Peyer's patch (tissue), 4 donors: ENCODE data around the gene ADARB1.

Source experiments
- POLR2A ChIP-seq, 2 donors: fragments of 450-650 bp; IDR thresholded peaks; one replicate each; pipeline ENCODE4 v1.5.1; 2017; ENCODE audit warnings: antibody characterized with exemption in 2 of 2, mild to moderate bottlenecking in 2 of 2, moderate library complexity in 2 of 2
- TF ChIP-seq, protein P1 (sequence below), 6 experiments: fragments of 450-650 bp in 4 of 6; fragments of 200-600 bp in 2 of 6; sonication (generic) in 1 of 6; IDR thresholded peaks; one replicate each; pipeline ENCODE4 v1.5.1; 2017 to 2019; ENCODE audit warnings: antibody characterized with exemption in 6 of 6, mild to moderate bottlenecking in 3 of 6, moderate library complexity in 1 of 6

DNA sequence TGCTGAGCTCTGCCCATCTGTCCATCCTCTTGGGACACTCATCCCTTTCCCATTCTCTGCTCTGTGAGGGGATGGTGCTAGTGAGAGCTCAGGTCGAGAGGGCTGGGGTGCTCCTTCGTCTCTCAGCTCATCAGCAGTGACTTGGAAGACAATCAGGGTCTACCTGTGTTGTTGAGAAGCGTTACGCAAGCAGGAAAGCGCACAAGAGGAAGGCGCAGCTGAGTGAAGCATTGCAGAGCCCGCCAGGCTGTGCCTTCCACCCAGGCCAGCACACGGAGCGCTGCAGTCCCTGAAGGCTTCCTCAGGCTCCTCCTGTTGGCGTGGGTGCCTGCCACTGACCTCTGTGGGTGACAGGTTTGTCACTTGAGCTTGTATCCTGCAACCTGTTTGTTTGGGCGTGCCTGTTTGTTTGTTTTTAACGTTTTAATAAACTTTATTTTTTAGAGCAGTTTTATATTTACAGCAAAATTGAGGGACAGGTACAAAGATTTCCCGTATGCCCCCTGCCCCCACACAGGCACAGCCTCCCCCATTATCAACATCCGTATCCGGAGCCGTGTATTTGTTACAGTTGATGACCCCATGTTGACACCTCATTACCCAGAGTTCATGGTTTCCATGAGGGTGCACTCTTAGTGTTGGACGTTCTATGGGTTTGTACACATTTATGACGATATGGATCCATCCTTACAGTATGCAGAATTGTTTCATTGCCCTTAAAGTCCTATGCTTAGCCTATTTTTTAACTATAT lies 36.7 kb downstream of the ADARB1 start:
- TF ChIP-seq, protein P1, sequence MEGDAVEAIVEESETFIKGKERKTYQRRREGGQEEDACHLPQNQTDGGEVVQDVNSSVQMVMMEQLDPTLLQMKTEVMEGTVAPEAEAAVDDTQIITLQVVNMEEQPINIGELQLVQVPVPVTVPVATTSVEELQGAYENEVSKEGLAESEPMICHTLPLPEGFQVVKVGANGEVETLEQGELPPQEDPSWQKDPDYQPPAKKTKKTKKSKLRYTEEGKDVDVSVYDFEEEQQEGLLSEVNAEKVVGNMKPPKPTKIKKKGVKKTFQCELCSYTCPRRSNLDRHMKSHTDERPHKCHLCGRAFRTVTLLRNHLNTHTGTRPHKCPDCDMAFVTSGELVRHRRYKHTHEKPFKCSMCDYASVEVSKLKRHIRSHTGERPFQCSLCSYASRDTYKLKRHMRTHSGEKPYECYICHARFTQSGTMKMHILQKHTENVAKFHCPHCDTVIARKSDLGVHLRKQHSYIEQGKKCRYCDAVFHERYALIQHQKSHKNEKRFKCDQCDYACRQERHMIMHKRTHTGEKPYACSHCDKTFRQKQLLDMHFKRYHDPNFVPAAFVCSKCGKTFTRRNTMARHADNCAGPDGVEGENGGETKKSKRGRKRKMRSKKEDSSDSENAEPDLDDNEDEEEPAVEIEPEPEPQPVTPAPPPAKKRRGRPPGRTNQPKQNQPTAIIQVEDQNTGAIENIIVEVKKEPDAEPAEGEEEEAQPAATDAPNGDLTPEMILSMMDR (IDR thresholded peaks at IDR 0.05), result no peak
- TF ChIP-seq POLR2A (IDR thresholded peaks at IDR 0.05), result no peak
